ENCODE data around the gene FIG4.

DNA sequence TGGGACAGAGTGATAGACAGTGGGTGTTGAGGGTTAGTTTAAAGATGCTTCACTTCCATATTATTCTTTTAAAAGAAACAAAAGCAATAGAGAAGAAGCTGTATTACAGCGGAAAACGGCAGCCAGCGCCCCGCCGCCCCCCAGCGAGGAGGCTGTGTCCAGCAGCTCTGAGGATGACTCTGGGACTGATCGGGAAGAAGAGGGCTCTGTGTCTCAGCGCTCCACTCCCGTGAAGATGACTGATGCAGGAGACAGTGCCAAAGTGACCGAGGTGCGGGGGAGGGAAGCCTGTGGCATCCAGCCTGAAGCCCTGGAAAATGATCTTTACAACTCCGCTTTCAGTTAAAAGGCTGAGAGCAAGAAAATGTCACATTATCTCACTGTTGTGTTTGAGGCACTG lies 100.2 kb downstream of the FIG4 start:
- TF ChIP-seq, protein P1, sequence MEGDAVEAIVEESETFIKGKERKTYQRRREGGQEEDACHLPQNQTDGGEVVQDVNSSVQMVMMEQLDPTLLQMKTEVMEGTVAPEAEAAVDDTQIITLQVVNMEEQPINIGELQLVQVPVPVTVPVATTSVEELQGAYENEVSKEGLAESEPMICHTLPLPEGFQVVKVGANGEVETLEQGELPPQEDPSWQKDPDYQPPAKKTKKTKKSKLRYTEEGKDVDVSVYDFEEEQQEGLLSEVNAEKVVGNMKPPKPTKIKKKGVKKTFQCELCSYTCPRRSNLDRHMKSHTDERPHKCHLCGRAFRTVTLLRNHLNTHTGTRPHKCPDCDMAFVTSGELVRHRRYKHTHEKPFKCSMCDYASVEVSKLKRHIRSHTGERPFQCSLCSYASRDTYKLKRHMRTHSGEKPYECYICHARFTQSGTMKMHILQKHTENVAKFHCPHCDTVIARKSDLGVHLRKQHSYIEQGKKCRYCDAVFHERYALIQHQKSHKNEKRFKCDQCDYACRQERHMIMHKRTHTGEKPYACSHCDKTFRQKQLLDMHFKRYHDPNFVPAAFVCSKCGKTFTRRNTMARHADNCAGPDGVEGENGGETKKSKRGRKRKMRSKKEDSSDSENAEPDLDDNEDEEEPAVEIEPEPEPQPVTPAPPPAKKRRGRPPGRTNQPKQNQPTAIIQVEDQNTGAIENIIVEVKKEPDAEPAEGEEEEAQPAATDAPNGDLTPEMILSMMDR (IDR thresholded peaks at IDR 0.05; ENCODE audit: low read depth, low read length, poor library complexity, severe bottlenecking), result no peak
- TF ChIP-seq EZH2phosphoT487 (IDR thresholded peaks at IDR 0.05; ENCODE audit: borderline replicate concordance, low read length), result no peak
